HG02852 (cell line): Measurements from ENCODE around the gene MYBPC3.
A peak's percentile ranks its signal among the peaks of the same experiment; 100 is the strongest.

Experiments used
- ATAC-seq: cut with Tn5 transposase; IDR thresholded peaks from one replicate; pipeline ENCODE4 v1.9.1; 2021; ENCODE audit warnings: mild to moderate bottlenecking, moderate library complexity; ENCODE audit not compliant: unreplicated experiment

Gene MYBPC3

DNA sequence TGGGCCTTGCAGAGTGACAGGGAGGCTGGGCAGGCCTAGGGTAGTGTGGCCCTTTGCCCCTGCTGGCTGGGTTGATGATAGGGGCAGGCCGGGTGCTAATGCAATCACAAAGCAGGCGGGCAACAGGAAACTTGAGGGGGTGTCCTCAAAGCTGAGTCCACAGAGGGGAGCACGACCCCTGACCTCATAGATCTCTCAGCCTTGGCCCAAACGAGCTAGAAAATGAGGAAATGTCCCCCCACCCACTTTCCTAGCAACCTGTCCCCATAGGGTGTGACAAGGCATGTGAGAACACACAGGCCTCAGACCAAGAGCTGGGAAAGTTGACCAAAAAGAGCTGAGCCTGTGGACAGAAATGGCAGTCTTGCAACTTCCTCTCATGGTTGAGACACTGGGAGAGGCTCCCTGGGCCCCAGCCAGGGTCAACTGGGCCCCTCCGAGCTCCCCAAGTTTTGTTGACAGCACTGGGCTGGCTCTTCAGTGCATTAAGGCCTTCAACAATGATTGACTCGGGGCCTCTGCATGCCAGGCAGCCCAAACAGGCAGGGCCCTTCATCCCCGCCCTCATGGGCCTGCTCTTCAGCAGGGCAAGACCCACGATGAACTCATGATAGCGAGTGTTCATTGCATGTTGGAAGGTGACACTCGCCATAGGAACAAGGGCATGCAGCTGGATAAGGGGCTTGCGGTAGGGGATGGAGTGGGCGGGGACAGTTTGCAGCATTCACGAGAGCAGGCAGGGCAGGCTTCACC is 35.6 kb upstream of the MYBPC3 start:
- no peak for ATAC-seq

DNA sequence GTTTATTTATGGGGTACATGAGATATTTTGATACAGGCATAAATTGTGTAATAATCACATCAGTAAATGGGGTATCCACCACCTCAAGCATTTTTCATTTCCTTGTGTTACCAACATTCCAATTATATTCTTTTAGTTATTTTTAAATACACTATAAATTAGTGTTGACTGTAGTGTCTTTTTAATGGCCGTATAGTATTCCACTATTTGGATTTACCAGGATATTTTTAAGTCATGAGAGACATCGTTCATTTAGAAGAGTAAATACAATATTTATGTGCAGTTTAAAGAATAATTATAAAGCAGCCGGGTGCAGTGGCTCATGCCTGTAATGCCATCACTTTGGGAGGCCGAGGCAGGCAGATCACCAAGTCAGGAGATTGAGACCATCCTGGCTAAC is 32.0 kb upstream of the MYBPC3 start:
- ATAC-seq = no peak

DNA sequence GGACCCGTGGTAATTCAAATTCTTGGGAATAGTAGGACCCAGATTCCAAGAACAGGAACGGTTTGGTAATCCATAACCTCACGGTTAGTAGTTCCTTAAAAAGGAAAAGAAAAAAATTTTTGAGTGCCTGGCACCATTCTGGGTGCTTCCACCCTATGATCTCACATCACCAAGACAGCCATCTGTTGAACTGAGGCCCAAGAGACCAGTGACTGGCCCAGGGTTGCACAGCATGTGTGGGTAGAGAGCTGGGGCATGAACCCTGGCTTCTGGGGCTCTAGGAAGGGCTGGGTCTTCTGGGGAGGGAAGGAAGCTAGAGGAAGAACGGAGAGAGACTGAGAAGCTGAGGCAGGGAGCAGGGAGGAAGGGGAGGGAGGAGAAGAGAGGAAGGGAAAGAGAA is 30.6 kb upstream of the MYBPC3 start:
- ATAC-seq = no peak

DNA sequence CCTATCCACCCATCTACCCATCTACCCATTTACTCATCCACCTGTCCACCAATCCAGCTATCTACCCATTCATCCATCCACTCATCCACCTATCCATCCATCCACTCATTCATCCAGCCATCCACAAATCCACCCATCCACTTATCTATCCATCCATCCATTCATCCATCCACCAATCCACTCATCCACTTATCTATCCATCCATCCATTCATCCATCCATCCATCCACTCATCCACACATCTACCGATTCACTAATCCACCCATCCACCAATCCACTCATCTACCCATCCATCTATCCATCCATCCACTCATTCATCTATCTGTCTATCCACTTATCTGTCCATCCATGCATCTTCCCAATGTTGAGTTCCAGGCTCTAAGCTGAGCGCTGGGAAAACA is 27.6 kb upstream of the MYBPC3 start:
- ATAC-seq = no peak

DNA sequence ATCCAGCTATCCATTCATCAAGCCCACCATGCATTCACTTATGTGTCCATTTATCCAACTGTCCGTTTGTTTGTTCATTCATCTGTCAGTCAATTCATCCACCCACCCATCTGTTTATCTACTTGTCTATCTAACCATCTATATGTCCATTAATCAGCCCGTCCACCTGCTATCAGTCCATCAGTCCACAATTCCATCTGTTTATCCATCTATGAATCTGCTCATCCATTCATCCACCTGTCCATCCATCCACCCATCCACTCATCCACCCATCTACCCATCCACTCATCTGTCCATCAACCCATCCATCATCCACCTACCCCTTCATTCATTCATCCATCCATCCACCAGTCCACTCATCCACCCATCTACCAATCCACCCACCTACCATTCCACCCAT is 26.8 kb upstream of the MYBPC3 start:
- no peak for ATAC-seq

DNA sequence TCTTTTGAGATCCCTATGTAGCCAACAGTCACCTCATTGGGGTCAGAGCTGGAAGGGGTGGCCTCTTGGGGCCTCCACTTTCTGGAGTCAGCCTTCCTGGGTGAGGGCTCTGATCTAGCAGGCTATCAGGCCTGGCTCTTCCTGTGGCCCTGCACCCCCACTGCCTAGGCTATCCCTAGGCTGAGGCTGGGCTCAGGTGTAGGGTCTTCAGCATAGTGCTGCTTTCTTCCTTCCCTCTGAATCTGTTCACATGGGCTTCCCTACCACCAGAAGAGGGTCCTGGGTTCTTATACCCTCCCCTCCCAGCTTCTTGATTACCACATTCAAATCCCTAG is 26.3 kb upstream of the MYBPC3 start:
- ATAC-seq = no peak

DNA sequence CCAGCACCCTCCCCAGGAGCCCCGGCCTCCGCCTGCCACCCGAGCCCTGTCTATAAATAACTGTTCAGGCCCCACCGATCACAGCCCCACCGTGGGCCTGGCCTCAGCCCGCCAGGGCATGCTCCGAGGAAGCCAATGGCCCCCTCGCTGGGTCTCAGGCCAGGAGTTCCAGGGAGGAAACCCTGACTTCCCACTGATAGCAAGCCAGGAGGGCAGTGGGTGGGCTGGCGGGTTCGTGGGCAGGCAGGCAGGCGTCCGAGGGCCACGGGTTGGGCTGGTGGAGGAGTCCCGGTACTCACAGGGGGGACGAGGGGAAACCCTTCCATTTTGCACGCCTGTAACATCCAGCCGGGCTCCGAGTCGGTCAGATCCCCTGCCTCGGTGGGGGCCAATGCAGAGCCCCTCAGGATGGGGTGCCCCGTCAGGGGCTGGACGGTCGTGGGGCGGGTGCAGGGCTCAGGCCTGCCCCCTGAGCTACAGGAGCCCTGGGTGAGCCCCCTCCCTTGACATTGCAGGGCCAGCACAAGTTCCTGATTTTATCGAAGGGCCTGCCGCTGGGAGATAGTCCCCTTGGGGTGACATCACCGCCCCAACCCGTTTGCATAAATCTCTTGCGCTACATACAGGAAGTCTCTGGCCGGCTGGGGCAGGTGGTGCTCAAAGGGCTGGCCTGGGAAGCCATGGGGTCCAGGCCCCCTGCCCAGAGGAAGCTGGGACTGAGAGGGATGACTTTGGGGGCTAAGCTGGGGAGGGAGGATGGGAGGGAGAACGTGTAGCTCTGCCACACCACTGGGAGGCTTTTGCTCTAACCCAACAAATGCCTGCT is 25.7 kb upstream of the MYBPC3 start, which contains the start of gene SPI1:
TSS of gene SPI1 (minus strand) at position 538 of the 826 bp plus-strand sequence. CDS start at position 344, 194 bp downstream.
- peak; percentile 84 for ATAC-seq

DNA sequence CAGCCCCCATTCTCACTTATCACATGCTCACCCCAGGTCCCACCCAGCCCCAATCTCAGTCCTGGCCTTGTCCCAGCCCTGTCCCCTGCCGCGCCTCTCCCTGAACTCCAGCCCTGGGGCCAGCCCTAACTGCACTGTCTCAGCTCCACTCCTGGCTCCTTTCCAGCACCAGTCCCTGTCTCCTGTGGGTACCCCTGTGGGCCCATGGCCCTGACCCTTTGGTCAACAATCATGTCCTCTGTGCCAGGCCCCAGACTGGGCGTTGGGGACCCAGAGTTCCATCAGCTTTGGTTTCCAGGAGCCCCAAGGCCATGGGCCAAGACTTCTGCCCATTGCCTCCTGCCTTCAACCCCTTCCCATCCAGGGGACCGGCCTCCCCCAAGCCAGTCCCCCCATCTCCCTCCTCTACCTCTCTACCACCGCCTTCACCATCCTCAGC is 25.1 kb upstream of the MYBPC3 start:
- no peak for ATAC-seq

DNA sequence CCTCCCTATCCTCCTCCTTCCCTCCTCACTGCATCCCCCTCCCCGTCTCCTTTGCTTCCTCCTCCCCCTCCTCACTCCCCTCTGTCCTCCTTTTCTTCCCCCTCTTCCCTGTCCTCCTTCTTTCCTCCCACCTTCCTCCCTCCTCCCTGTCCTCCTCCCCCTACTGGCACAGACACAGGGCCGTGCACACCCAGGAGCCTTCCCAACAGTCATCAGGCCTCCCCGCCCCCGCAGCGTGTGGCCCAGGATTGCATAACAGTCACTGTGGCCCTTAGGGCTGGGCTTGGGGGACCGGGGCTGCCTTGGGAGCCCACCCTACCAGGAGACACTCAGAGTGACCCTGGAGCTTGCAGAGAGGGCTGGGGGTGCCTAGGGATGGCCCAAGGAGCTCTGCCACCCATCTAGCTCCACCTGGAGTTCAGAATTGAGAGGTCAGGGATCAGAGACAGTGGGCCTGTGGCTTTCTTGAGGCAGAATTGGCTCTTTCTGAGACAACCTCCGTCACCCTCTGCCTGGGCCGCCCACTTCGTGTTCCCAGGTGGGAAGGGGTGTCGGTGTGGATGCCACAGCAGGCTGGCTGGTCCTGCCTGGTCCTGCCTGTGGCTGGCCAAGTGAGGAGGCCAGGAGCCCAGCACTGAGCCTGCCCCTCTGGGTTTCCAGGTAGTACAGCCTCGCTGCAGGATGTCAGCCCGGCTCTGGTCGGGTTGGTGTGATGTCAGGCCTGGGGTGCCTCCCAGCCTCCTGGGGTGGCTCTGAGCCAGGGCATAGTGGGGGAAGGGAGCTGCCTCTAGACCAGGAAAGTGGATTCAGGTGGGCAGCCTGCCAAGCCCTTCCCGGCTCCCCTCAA is 24.2 kb upstream of the MYBPC3 start:
- no peak for ATAC-seq

DNA sequence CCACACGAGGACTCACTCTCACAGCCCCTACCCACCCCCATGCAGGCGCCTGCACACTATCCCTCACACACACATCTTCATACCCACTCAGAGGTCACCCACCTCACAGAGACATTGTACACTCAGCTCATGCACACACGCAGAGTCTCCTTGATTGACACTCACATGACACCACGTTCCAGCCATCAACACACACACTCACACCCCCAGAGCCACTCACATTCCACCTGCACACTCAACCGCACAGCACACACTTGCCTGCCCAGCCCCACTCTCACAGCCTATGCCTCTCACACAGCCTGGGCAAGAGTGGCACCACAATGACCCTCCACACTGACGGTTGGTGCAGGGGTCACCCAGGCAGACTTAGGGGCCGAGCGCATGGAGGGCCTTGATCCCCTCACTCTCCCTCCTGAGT is 23.6 kb upstream of the MYBPC3 start:
- no peak for ATAC-seq

DNA sequence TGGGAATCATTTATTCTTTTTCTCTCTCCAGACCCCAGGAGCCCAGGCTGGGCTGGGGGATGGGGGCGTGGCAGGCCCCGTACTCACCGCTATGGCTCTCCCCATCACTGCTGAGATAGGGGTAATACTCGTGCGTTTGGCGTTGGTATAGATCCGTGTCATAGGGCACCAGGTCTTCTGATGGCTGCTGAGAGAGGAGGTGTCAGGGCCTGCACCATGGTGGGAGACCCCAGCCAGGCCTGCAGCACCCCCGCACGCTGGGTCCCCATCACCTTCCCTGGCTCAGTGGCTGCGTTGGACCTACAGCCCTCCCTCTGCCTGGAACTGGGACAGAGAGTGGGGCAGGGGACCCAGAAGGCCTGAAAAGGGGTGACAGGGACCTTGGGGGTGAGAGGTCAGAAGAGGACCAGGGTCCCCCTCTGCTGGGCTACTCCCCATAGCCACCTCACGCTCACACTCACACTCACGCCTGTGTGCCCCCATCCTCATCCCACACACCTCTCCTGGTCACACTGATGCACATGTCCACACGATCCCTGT is 23.1 kb upstream of the MYBPC3 start:
- no peak for ATAC-seq

DNA sequence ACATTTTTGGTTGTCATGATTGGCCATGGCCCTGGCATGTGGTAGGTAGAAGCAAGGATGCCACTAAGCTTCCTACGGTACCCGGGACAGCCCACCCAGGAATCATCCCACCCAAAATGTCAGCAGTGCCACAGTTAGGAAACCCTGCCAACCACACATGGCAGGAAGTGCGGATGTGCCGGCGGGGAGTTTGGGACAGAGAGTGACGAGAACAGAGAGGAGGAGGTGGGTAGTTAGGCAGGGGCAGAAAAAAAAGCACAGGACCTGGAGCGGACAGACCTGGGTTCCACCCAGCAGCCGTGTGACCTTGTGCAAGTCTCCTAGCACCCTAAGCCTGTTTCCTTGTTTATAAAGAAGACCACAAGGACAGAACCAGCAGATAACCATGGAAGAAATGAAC is 22.5 kb upstream of the MYBPC3 start:
- no peak for ATAC-seq

DNA sequence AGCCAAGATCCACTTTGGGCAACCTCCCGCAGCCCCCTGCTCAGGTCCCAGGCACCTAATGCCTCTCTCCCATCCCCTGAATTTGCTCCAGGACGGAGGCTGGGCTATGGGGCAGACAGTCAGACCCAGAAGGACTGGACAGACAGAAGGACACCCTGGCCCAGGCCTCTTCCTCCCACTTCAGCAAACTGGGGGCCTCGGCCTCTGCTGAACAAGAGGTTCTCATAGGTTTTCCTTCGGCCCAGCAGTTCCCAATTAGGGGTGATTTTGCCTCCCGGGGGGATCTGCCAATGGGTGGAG is 22.2 kb upstream of the MYBPC3 start:
- no peak for ATAC-seq

DNA sequence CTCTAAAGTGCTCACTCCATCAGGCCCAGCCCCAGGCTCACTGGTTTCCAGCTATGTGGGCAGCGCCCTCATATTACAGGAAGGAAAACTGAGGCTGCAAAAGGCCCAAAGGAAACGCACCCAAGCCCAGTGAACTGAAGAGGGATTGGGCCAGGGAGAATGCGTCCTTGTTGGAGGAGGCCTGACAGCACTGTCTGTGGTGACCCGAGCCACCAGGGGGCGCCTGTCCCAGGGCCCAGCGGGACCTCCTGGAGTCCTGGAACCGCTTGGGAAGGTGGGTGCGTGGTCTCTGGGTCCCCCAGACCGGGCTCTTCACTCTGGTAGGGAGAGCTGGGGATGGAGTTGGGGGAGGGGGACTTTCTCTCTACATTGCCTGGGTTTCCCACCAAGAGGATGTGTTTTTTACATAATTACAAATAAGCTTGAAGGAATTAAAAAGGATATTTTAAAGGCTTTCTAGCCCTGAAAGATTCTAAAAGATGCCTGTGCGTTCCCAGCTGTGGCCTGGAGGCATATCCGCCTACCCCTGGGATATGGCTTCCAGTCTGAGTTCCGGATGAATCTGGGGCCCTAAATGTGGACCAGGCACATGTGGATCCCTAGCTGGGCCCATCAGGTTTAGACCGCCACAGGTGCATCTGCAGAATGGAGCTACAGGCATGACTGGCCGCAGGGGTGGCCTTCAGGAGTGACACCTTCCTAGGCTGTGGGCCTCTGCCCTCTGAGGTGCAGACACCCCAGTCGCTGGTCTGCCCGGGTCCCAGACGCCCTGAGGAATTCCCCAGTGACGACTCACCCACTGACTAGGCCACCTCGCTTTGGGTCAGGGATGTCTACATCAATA is 21.6 kb upstream of the MYBPC3 start:
- ATAC-seq = no peak

DNA sequence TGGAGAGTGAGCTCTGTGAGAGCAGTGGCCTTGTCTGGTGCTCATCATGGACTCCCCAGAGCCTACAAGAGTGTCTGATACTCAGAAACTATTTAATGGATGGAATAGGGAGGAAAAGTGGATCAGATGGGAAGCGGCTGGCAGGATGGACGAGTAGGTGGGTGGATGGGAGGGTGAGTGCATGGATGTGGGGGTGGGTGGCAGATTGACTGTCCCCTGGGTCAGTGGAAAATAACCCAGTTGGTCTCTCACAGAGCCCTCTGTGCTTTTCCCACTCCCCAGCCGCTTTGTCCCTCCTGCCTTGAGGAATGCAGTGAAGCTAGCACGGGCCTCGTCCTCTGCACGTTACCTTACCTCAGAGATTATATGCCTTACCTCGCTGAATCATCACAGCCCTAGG is 19.9 kb upstream of the MYBPC3 start:
- no peak for ATAC-seq

DNA sequence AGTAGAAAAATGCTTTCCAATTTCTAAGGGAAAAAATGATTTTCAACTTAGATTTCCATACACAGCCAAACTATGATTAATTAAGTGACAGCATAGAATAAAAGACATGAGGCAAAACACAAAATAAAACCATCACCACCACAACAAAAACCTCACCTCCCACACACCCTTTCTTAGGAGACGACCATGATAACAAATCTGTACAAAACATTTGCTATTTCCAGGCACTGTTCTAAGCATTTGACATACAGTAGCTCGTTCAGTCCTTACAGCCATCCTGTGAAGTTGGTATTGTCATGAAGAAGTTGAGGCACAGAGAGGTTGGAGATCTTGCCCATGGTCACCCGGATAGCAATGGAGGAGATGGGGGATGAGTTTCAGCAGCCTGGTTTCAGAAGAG is 17.2 kb upstream of the MYBPC3 start:
- no peak for ATAC-seq

DNA sequence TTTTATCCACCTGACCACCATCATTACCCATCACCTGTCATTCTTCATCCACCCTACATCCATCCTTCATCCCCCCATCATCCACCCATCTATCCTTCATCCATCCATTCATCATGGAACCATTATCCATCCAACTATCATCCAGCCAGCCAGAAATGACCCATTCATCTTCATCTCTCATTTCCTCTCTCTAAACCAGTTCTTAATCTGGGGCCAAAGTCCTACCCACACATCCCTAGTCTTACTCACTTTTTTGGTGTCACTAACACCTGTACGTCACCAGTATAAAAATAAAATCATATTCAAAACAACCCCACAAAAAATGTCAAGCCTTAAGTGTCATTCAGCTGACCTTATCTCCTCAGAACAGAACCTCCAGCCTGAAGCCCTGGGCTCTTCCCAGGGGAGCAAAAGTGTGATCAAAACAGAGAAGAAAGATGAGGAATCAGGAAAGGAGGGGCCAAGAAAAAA is 13.6 kb upstream of the MYBPC3 start:
- ATAC-seq = no peak

DNA sequence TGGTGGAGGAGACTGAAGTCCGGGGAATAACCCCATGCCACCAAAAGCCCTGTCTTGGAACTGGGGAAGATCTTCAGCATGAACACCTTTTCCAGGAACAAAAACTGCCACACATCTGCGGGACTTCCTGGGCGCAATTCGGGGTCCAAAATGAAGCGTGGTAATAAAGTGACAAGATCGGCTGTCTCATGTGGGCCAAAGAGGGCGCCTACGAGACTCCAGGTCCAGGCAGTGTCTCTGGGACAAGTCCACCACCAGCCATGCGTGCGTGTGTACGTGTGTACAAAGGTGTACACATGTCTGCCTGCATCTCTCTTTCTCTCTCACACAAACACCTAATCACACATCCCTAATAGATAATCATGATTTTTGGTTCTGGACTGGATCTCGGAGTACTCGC is 8.9 kb upstream of the MYBPC3 start:
- no peak for ATAC-seq

DNA sequence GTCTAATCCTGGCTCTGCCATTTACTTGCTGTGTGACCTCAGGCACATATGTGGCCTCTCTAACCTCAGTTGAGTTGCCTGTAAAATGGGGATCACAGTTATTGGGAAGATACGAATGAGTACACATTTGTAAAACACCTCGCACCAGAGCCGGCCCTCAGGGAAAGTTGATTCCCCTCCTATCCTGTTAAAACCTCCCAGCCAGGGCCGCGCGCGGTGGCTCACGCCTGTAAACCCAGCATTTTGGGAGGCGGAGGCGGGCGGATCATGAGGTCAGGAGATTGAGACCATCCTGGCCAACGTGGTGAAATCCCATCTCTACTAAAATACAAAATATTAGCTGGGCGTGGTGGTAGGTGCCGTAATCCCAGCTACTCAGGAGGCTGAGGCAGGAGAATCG is 7.8 kb upstream of the MYBPC3 start:
- ATAC-seq = no peak

DNA sequence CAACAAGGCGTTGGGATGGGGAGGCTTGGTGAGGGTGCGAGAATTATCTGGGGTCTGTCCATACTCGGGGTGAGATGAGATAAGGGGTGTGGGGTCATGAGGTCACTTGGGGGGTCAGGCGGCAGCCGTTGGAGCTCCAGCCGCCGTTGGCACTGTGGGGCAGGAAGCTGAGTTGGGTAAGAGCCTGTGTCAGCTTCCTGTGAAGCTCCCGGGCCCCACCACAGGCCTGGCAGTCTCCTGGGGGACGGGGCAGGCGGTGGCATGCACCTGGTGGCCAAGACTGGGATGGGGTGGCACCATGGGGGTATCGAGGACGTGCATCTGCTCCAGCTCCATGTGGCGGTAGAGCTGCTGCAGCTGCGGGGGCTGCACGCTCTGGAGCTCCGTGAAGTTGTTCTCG is 7.1 kb upstream of the MYBPC3 start:
- no peak for ATAC-seq
